HEK293 (cell line): ENCODE results near the gene SREBF1.

ENCODE experiments used
- CTCF ChIA-PET: fragments of 350-600 bp; formaldehyde crosslinking; extraction: SDS; loops from one replicate; lab custom pipeline; 2021; ENCODE audit warnings: antibody characterized with exemption; lab: Yijun Ruan, JAX
- POLR2A ChIA-PET: fragments of 300-600 bp; formaldehyde crosslinking; extraction: SDS; loops from one replicate; lab custom pipeline; 2020; ENCODE audit warnings: antibody characterized with exemption, inconsistent platforms; lab: Yijun Ruan, JAX
- H3K27ac ChIP-seq: fragments of 200-500 bp; sonication (Bioruptor generic); 2 replicates; pipeline ENCODE4 v1.5.1; 2014; ENCODE audit warnings: low read depth, low read length, control low read depth, inconsistent platforms; ENCODE audit errors: extremely low read depth
- H3K36me3 ChIP-seq, 2 experiments: fragments of 200-500 bp in 1 of 2; sonication (Bioruptor generic) in 1 of 2; 1 replicate in 1 of 2; 2 replicates in 1 of 2; pipeline ENCODE4 v1.5.1; 2014 to 2017; ENCODE audit warnings: inconsistent platforms in 2 of 2, low read length in 2 of 2; ENCODE audit not compliant: control insufficient read depth in 2 of 2, insufficient read depth in 1 of 2
- H3K4me1 ChIP-seq: fragments of 200-500 bp; sonication (Bioruptor generic); 2 replicates; pipeline ENCODE4 v1.5.1; 2014; ENCODE audit warnings: mild to moderate bottlenecking, low read length, inconsistent platforms; ENCODE audit not compliant: control insufficient read depth, insufficient read depth
- H3K4me3 ChIP-seq: 2 replicates; pipeline ENCODE4 v1.5.1; 2011; ENCODE audit warnings: low read depth, mild to moderate bottlenecking, control low read depth, low read length, moderate library complexity
- H3K9me3 ChIP-seq: fragments of 200-500 bp; sonication (Bioruptor generic); 2 replicates; pipeline ENCODE4 v1.5.1; 2014; ENCODE audit warnings: low read depth, low read length, inconsistent platforms; ENCODE audit not compliant: control insufficient read depth, insufficient read depth
- BCL11B ChIP-seq: fragments of 450-650 bp; formaldehyde crosslinking; IDR thresholded peaks from 2 replicates; pipeline ENCODE4 v1.5.1; 2016; ENCODE audit warnings: low read depth, missing biosample characterization, missing genetic modification characterization
- FEZF1 ChIP-seq: fragments of 450-650 bp; formaldehyde crosslinking; IDR thresholded peaks from 2 replicates; pipeline ENCODE4 v1.5.1; 2016; ENCODE audit warnings: missing biosample characterization, missing genetic modification characterization
- GLIS1 ChIP-seq: fragments of 450-650 bp; formaldehyde crosslinking; IDR thresholded peaks from 2 replicates; pipeline ENCODE4 v1.5.1; 2016; ENCODE audit warnings: missing biosample characterization, missing genetic modification characterization
- OVOL3 ChIP-seq: fragments of 450-650 bp; formaldehyde crosslinking; IDR thresholded peaks from 2 replicates; pipeline ENCODE4 v1.5.1; 2016; ENCODE audit warnings: missing biosample characterization, missing genetic modification characterization
- SP7 ChIP-seq: fragments of 450-650 bp; formaldehyde crosslinking; IDR thresholded peaks from 2 replicates; pipeline ENCODE4 v1.5.1; 2016; ENCODE audit warnings: missing biosample characterization, missing genetic modification characterization
- ZFP37 ChIP-seq: fragments of 450-650 bp; formaldehyde crosslinking; IDR thresholded peaks from 2 replicates; pipeline ENCODE4 v1.5.1; 2016; ENCODE audit warnings: missing biosample characterization, missing genetic modification characterization
- ZFP41 ChIP-seq: fragments of 450-650 bp; formaldehyde crosslinking; IDR thresholded peaks from 2 replicates; pipeline ENCODE4 v1.5.1; 2016; ENCODE audit warnings: missing biosample characterization, missing genetic modification characterization, borderline replicate concordance
- ZFP69B ChIP-seq: fragments of 450-650 bp; formaldehyde crosslinking; IDR thresholded peaks from 2 replicates; pipeline ENCODE4 v1.5.1; 2016; ENCODE audit warnings: missing biosample characterization, missing genetic modification characterization
- ZNF132 ChIP-seq: fragments of 450-650 bp; formaldehyde crosslinking; IDR thresholded peaks from 2 replicates; pipeline ENCODE4 v1.5.1; 2017; ENCODE audit warnings: missing biosample characterization, missing genetic modification characterization, borderline replicate concordance
- ZNF138 ChIP-seq: fragments of 450-650 bp; formaldehyde crosslinking; IDR thresholded peaks from 2 replicates; pipeline ENCODE4 v1.5.1; 2016; ENCODE audit warnings: missing biosample characterization, missing genetic modification characterization, borderline replicate concordance
- ZNF24 ChIP-seq: fragments of 450-650 bp; formaldehyde crosslinking; IDR thresholded peaks from 2 replicates; pipeline ENCODE4 v1.5.1; 2016; ENCODE audit warnings: missing biosample characterization, missing genetic modification characterization
- ZNF311 ChIP-seq: fragments of 450-650 bp; formaldehyde crosslinking; IDR thresholded peaks from 2 replicates; pipeline ENCODE4 v1.5.1; 2017; ENCODE audit warnings: missing biosample characterization, missing genetic modification characterization, borderline replicate concordance
- ZNF354C ChIP-seq: fragments of 450-650 bp; formaldehyde crosslinking; IDR thresholded peaks from 2 replicates; pipeline ENCODE4 v1.5.1; 2016; ENCODE audit warnings: missing biosample characterization, missing genetic modification characterization, low read depth, borderline replicate concordance
- ZNF362 ChIP-seq: fragments of 450-650 bp; formaldehyde crosslinking; IDR thresholded peaks from 2 replicates; pipeline ENCODE4 v1.5.1; 2016; ENCODE audit warnings: missing biosample characterization, missing genetic modification characterization
- ZNF391 ChIP-seq: fragments of 450-650 bp; formaldehyde crosslinking; IDR thresholded peaks from 2 replicates; pipeline ENCODE4 v1.5.1; 2016; ENCODE audit warnings: low read depth, missing biosample characterization, missing genetic modification characterization, borderline replicate concordance
- ZNF404 ChIP-seq: fragments of 450-650 bp; formaldehyde crosslinking; IDR thresholded peaks from 2 replicates; pipeline ENCODE4 v1.5.1; 2017; ENCODE audit warnings: missing biosample characterization, missing genetic modification characterization
- ZNF571 ChIP-seq: fragments of 450-650 bp; formaldehyde crosslinking; IDR thresholded peaks from 2 replicates; pipeline ENCODE4 v1.5.0; 2017; ENCODE audit warnings: missing biosample characterization, missing genetic modification characterization
- ZNF785 ChIP-seq: fragments of 450-650 bp; formaldehyde crosslinking; IDR thresholded peaks from 2 replicates; pipeline ENCODE4 v1.5.1; 2016; ENCODE audit warnings: missing biosample characterization, missing genetic modification characterization
- TF ChIP-seq, protein P1 (sequence below): fragments of 450-650 bp; formaldehyde crosslinking; IDR thresholded peaks from 2 replicates; pipeline ENCODE4 v1.5.1; 2016; ENCODE audit warnings: missing biosample characterization, missing genetic modification characterization
- TF ChIP-seq, protein P2 (sequence below): fragments of 450-650 bp; formaldehyde crosslinking; optimal IDR thresholded peaks from 2 replicates; pipeline ENCODE3; 2016; ENCODE audit warnings: missing biosample characterization, mild to moderate bottlenecking, missing genetic modification characterization
- TF ChIP-seq, protein P3 (sequence below): fragments of 450-650 bp; formaldehyde crosslinking; IDR thresholded peaks from 2 replicates; pipeline ENCODE4 v1.5.1; 2016; ENCODE audit warnings: missing biosample characterization, missing genetic modification characterization
- TF ChIP-seq, protein P4 (sequence below): fragments of 450-650 bp; formaldehyde crosslinking; IDR thresholded peaks from 2 replicates; pipeline ENCODE4 v1.5.1; 2016; ENCODE audit warnings: missing biosample characterization, missing genetic modification characterization
- TF ChIP-seq, protein P5 (sequence below): fragments of 450-650 bp; formaldehyde crosslinking; IDR thresholded peaks from 2 replicates; pipeline ENCODE4 v1.5.1; 2016; ENCODE audit warnings: missing biosample characterization, missing genetic modification characterization
- TF ChIP-seq, protein P6 (sequence below): fragments of 450-650 bp; formaldehyde crosslinking; conservative IDR thresholded peaks from 2 replicates; pipeline ENCODE4 v1.5.1; 2016; ENCODE audit warnings: low read depth, missing biosample characterization, missing genetic modification characterization

Gene SREBF1

GRCh38 chr17:17786998-17787397 lies 49.8 kb downstream of the SREBF1 start (continued):
- TF ChIP-seq ZFP69B (tag by site-specific recombination), result 0 out of 2 replicates have a peak, but pooled peaks have one; percentile 32
- TF ChIP-seq ZFP41 (tag by site-specific recombination), result no peak
- TF ChIP-seq FEZF1 (tag by site-specific recombination), result no peak
- no peak for TF ChIP-seq ZNF354C (tag by site-specific recombination)
- TF ChIP-seq ZNF404, result no peak
- TF ChIP-seq GLIS1 (tag by site-specific recombination), result peak; percentile 47; the same call in 1 of the 2 replicates
- no peak for TF ChIP-seq ZFP37
- TF ChIP-seq ZNF138 (tag by site-specific recombination), result no peak
- TF ChIP-seq, protein P1, sequence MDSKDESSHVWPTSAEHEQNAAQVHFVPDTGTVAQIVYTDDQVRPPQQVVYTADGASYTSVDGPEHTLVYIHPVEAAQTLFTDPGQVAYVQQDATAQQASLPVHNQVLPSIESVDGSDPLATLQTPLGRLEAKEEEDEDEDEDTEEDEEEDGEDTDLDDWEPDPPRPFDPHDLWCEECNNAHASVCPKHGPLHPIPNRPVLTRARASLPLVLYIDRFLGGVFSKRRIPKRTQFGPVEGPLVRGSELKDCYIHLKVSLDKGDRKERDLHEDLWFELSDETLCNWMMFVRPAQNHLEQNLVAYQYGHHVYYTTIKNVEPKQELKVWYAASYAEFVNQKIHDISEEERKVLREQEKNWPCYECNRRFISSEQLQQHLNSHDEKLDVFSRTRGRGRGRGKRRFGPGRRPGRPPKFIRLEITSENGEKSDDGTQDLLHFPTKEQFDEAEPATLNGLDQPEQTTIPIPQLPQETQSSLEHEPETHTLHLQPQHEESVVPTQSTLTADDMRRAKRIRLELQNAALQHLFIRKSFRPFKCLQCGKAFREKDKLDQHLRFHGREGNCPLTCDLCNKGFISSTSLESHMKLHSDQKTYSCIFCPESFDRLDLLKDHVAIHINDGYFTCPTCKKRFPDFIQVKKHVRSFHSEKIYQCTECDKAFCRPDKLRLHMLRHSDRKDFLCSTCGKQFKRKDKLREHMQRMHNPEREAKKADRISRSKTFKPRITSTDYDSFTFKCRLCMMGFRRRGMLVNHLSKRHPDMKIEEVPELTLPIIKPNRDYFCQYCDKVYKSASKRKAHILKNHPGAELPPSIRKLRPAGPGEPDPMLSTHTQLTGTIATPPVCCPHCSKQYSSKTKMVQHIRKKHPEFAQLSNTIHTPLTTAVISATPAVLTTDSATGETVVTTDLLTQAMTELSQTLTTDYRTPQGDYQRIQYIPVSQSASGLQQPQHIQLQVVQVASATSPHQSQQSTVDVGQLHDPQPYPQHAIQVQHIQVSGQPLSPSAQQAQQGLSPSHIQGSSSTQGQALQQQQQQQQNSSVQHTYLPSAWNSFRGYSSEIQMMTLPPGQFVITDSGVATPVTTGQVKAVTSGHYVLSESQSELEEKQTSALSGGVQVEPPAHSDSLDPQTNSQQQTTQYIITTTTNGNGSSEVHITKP (tag by site-specific recombination), result peak; percentile 86
- TF ChIP-seq, protein P2, sequence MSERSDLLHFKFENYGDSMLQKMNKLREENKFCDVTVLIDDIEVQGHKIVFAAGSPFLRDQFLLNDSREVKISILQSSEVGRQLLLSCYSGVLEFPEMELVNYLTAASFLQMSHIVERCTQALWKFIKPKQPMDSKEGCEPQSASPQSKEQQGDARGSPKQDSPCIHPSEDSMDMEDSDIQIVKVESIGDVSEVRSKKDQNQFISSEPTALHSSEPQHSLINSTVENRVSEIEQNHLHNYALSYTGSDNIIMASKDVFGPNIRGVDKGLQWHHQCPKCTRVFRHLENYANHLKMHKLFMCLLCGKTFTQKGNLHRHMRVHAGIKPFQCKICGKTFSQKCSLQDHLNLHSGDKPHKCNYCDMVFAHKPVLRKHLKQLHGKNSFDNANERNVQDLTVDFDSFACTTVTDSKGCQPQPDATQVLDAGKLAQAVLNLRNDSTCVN (tag by site-specific recombination), result no peak
- no peak for TF ChIP-seq ZNF391 (tag by site-specific recombination)
- TF ChIP-seq, protein P3, sequence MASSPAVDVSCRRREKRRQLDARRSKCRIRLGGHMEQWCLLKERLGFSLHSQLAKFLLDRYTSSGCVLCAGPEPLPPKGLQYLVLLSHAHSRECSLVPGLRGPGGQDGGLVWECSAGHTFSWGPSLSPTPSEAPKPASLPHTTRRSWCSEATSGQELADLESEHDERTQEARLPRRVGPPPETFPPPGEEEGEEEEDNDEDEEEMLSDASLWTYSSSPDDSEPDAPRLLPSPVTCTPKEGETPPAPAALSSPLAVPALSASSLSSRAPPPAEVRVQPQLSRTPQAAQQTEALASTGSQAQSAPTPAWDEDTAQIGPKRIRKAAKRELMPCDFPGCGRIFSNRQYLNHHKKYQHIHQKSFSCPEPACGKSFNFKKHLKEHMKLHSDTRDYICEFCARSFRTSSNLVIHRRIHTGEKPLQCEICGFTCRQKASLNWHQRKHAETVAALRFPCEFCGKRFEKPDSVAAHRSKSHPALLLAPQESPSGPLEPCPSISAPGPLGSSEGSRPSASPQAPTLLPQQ (tag by site-specific recombination), result no peak

DNA sequence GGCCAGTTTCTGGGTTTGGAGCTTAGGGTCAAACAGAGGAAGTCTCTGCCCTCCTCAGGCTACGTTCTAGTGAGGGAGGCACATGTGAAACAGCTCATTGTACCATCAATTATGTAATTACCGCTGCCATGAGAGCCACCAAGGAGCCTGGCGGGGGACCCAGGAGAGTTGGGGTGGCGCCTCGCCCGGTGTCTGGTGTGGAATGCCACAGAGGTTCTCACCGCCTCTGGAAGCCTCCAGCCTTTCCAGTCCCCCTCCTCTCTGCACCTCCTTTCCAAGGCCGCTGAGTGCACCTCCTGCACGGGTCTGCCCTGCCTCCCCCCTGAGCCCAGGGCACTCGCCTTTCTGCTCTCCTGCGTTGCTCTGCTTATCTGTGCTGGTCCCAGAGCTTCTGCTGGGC lies 51.4 kb downstream of the SREBF1 start:
- Histone ChIP-seq H3K4me1 (peaks cover 37% of the 10 kb centered on the region), H3K4me3 (no peak overlapping the region), H3K36me3 (no peaks in the 10 kb centered on the region), H3K9me3 (no peaks in the 10 kb centered on the region), H3K27ac (peak overlapping the region; percentile 44)
- ChIA-PET CTCF (interaction anchor here (0.6 to 2.4 kb wide), 9 partner anchors 9 to 201 kb away, joined by 3 to 6 read pairs (median 3); no protein-coding TSS in a partner anchor), POLR2A (no interaction called here)
- peak; percentile 75 for TF ChIP-seq GLIS1 (tag by site-specific recombination)
- TF ChIP-seq ZNF571 (tag by site-specific recombination), result no peak
- no peak for TF ChIP-seq ZNF362 (tag by site-specific recombination)
- no peak for TF ChIP-seq ZNF311
- TF ChIP-seq OVOL3, result no peak
- TF ChIP-seq BCL11B (tag by site-specific recombination), result no peak
- TF ChIP-seq, protein P4, sequence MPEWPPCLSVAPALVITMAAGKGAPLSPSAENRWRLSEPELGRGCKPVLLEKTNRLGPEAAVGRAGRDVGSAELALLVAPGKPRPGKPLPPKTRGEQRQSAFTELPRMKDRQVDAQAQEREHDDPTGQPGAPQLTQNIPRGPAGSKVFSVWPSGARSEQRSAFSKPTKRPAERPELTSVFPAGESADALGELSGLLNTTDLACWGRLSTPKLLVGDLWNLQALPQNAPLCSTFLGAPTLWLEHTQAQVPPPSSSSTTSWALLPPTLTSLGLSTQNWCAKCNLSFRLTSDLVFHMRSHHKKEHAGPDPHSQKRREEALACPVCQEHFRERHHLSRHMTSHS (tag by site-specific recombination), result no peak
- TF ChIP-seq, protein P5, sequence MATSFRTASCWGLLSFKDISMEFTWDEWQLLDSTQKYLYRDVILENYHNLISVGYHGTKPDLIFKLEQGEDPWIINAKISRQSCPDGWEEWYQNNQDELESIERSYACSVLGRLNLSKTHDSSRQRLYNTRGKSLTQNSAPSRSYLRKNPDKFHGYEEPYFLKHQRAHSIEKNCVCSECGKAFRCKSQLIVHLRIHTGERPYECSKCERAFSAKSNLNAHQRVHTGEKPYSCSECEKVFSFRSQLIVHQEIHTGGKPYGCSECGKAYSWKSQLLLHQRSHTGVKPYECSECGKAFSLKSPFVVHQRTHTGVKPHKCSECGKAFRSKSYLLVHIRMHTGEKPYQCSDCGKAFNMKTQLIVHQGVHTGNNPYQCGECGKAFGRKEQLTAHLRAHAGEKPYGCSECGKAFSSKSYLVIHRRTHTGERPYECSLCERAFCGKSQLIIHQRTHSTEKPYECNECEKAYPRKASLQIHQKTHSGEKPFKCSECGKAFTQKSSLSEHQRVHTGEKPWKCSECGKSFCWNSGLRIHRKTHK, result no peak
- TF ChIP-seq, protein P6, sequence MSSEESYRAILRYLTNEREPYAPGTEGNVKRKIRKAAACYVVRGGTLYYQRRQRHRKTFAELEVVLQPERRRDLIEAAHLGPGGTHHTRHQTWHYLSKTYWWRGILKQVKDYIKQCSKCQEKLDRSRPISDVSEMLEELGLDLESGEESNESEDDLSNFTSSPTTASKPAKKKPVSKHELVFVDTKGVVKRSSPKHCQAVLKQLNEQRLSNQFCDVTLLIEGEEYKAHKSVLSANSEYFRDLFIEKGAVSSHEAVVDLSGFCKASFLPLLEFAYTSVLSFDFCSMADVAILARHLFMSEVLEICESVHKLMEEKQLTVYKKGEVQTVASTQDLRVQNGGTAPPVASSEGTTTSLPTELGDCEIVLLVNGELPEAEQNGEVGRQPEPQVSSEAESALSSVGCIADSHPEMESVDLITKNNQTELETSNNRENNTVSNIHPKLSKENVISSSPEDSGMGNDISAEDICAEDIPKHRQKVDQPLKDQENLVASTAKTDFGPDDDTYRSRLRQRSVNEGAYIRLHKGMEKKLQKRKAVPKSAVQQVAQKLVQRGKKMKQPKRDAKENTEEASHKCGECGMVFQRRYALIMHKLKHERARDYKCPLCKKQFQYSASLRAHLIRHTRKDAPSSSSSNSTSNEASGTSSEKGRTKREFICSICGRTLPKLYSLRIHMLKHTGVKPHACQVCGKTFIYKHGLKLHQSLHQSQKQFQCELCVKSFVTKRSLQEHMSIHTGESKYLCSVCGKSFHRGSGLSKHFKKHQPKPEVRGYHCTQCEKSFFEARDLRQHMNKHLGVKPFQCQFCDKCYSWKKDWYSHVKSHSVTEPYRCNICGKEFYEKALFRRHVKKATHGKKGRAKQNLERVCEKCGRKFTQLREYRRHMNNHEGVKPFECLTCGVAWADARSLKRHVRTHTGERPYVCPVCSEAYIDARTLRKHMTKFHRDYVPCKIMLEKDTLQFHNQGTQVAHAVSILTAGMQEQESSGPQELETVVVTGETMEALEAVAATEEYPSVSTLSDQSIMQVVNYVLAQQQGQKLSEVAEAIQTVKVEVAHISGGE, result no peak
- no peak for TF ChIP-seq ZNF132 (tag by site-specific recombination)
- TF ChIP-seq ZNF785 (tag by site-specific recombination), result no peak
- TF ChIP-seq ZNF24 (tag by site-specific recombination), result no peak
- TF ChIP-seq SP7 (tag by site-specific recombination), result no peak
